GM12801 (cell line): ENCODE data around the gene SOX6.

Source experiments
- CTCF ChIP-seq: IDR thresholded peaks from one replicate; pipeline ENCODE4 v1.5.1; 2011; ENCODE audit warnings: control low read depth; ENCODE audit not compliant: insufficient read length; ENCODE audit errors: extremely low read depth

The SOX6 gene

GRCh38 chr11:16289541-16289940 lies 66.8 kb downstream of the SOX6 start:
- TF ChIP-seq CTCF, result no peak

DNA sequence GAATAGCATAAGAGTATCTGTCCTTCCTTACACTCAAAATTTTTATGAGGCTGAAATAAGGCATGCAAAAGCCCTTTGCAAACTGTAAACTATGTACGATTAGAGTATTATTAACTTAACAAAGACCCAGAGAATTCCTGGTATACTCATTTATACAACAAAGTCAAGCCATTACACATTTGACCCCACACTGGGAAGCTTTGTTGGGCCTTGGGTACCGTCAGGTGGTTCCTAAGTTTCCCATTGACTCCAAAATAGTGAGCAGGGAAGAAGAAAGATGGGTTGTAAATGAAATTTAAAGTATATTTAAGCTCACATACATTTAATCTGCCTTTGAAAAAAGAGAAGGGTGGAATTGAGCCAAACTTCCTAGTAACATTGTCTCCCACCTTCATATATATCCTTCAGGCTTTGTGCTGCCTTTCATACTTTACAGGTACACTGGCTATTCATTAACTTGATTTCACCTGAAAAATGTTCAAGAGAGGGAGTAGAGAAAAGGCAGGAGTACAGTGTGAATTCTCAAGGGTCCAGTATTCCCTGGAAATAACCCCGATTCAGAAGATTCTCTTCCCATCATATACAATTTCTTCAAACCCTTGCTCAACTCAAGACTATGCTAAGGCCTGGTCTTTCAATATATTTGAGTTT lies 68.6 kb downstream of the SOX6 start:
- no peak for TF ChIP-seq CTCF

GRCh38 chr11:16286095-16286494 lies 70.3 kb downstream of the SOX6 start:
- no peak for TF ChIP-seq CTCF

DNA sequence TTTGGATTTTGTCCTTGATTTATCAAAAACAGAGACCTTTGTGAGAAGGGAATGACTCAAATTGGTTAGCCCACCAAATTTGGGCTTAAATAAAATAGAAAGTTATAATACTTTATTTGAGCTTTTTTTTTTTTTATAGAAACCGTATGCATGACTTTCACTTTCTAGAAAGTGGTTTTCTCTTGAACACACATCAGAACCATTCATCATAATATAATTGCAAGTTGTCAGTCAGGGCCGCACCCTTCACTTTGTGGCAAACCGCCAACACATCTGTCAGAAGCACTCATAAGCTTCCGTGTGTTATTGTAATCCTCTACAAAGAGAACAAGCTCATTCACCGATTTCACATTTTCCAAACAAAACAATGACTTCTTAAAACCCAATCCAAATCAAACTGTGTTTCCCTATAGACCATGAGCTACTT lies 76.1 kb downstream of the SOX6 start:
- no peak for TF ChIP-seq CTCF

- TF ChIP-seq CTCF, result no peak
Observed at GRCh38 chr11:16279524-16279923, 76.8 kb downstream of the SOX6 start.

GRCh38 chr11:16278979-16279378 lies 77.4 kb downstream of the SOX6 start:
- TF ChIP-seq CTCF, result no peak

DNA sequence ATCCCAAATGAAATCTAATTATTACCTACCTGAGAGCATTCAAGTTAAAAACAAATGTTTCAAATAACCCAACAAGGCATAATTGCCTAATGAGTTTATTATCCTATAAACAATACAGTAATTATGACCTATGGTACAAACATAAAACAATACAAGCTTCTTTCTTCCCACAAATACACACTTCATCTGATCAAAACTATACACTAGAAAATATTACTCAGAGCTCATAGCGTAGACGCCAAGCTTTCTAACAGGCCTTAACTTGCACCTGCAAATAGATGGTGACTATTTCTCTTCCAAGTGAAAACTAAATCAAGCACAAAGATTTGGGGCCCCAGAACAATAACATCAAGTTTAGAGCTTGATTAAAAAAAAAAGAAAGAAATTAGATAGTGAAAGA lies 78.1 kb downstream of the SOX6 start:
- no peak for TF ChIP-seq CTCF
